H1 (cell line): ENCODE data around the gene NXN. TPM values are rescaled to one million over a fixed set of nuclear protein-coding genes. Genes with fewer than 3 reads are reported as not detected.

ENCODE experiments used
- CTCF ChIA-PET: fragments of 300-600 bp; sonication (Branson Sonifier 250); formaldehyde crosslinking; loops from one replicate; lab custom pipeline; 2021; ENCODE audit not compliant: partially characterized antibody; lab: Charles Lee
- POLR2A ChIA-PET: fragments of 300-600 bp; sonication (Branson Sonifier 250); formaldehyde crosslinking; loops from one replicate; lab custom pipeline; 2021; ENCODE audit warnings: inconsistent platforms; ENCODE audit not compliant: partially characterized antibody; lab: Charles Lee
- DNase-seq, 2 experiments: peaks; one replicate each; pipeline versions ENCODE4 v3.0.0 to v3.0.0-alpha.2; 2010 to 2022; ENCODE audit warnings: low spot score in 2 of 2, low read depth in 1 of 2, mixed read lengths in 1 of 2
- FAIRE-seq: peaks from 2 replicates; lab custom pipeline; 2011; peaks lifted over from hg19 to GRCh38; lab: Jason Lieb, UNC
- H2AFZ ChIP-seq: 2 replicates; pipeline ENCODE4 v1.8.1; 2012; ENCODE audit warnings: low read length, inconsistent platforms
- H2AK5ac ChIP-seq: 2 replicates; pipeline ENCODE4 v1.6.1; 2013; ENCODE audit warnings: low read depth, low read length
- H2BK120ac ChIP-seq: replicated peaks from 2 replicates; pipeline ENCODE3; 2013; ENCODE audit warnings: low read depth, low read length, inconsistent platforms
- H2BK12ac ChIP-seq: 2 replicates; pipeline ENCODE4 v1.6.1; 2013; ENCODE audit warnings: low read depth, low read length
- H2BK15ac ChIP-seq: 2 replicates; pipeline ENCODE4 v1.6.1; 2013; ENCODE audit warnings: low read length
- H2BK20ac ChIP-seq: 2 replicates; pipeline ENCODE4 v1.6.1; 2013; ENCODE audit warnings: low read length
- H2BK5ac ChIP-seq: 2 replicates; pipeline ENCODE4 v1.6.1; 2013; ENCODE audit warnings: low read depth, low read length
- H3K14ac ChIP-seq: 2 replicates; pipeline ENCODE4 v1.6.1; 2013; ENCODE audit warnings: inconsistent platforms; ENCODE audit not compliant: insufficient read length
- H3K18ac ChIP-seq: 2 replicates; pipeline ENCODE4 v1.6.1; 2013; ENCODE audit warnings: low read length; ENCODE audit errors: extremely low read depth
- H3K23ac ChIP-seq: 2 replicates; pipeline ENCODE4 v1.6.1; 2013; ENCODE audit warnings: inconsistent platforms; ENCODE audit not compliant: insufficient read length
- H3K23me2 ChIP-seq: 2 replicates; pipeline ENCODE4 v1.6.1; 2013; ENCODE audit warnings: low read depth, low read length
- H3K27ac ChIP-seq: 2 replicates; pipeline ENCODE4 v1.6.1; 2011; ENCODE audit warnings: low read depth, low read length, inconsistent platforms
- H3K27me3 ChIP-seq, 4 experiments: replicated peaks in 1 of 4; 1 replicate in 1 of 4; 2 replicates in 3 of 4; pipeline versions ENCODE4 v1.6.1 to v1.8.1; 2011 to 2013; ENCODE audit warnings: low read length in 3 of 4, mild to moderate bottlenecking in 3 of 4, inconsistent platforms in 2 of 4, mixed read lengths in 2 of 4, moderate library complexity in 1 of 4; ENCODE audit not compliant: control insufficient read depth in 3 of 4, insufficient read depth in 3 of 4; ENCODE audit errors: extremely low read depth in 1 of 4
- H3K36me3 ChIP-seq, 4 experiments: 2 replicates each; pipeline versions ENCODE4 v1.6.1 to v1.8.1; 2011 to 2013; ENCODE audit warnings: mild to moderate bottlenecking in 4 of 4, low read length in 3 of 4, moderate library complexity in 2 of 4, control low read depth in 1 of 4, inconsistent platforms in 1 of 4; ENCODE audit not compliant: insufficient read depth in 4 of 4, control insufficient read depth in 2 of 4
- H3K4ac ChIP-seq: replicated peaks from 2 replicates; pipeline ENCODE3; 2013; ENCODE audit warnings: low read length, low read depth, mixed read lengths, inconsistent platforms; ENCODE audit not compliant: insufficient read length
- H3K4me1 ChIP-seq, 4 experiments: replicated peaks in 1 of 4; 1 replicate in 1 of 4; 2 replicates in 3 of 4; pipeline versions ENCODE4 v1.6.1 to v1.8.1; 2011 to 2013; ENCODE audit warnings: low read length in 3 of 4, inconsistent platforms in 2 of 4, mixed read lengths in 1 of 4; ENCODE audit not compliant: insufficient read depth in 4 of 4, control insufficient read depth in 3 of 4
- H3K4me2 ChIP-seq, 2 experiments: 2 replicates each; pipeline versions ENCODE4 v1.6.1 to v1.8.1; 2011 to 2013; ENCODE audit warnings: low read depth in 2 of 2, low read length in 2 of 2, control low read depth in 1 of 2, inconsistent platforms in 1 of 2, mild to moderate bottlenecking in 1 of 2; ENCODE audit not compliant: insufficient read depth in 1 of 2
- H3K4me3 ChIP-seq, 4 experiments: fragments of 200-600, 300-600 bp in 1 of 4; sonication (generic), shearing (Covaris generic), sonication (Bioruptor Twin) in 1 of 4; 2 replicates each; pipeline versions ENCODE4 v1.5.1 to v1.8.1; 2011 to 2016; ENCODE audit warnings: low read length in 4 of 4, low read depth in 3 of 4, control low read depth in 2 of 4, inconsistent platforms in 2 of 4, mild to moderate bottlenecking in 2 of 4, mixed read lengths in 1 of 4, moderate library complexity in 1 of 4; ENCODE audit not compliant: insufficient read depth in 2 of 4; ENCODE audit errors: extremely low read depth in 1 of 4
- H3K56ac ChIP-seq: replicated peaks from 2 replicates; pipeline ENCODE3; 2013; ENCODE audit warnings: low read depth, mild to moderate bottlenecking, mixed read lengths, low read length, inconsistent platforms; ENCODE audit not compliant: insufficient read length
- H3K79me1 ChIP-seq: 2 replicates; pipeline ENCODE4 v1.6.1; 2013; ENCODE audit warnings: low read depth, low read length, control low read depth
- H3K79me2 ChIP-seq, 2 experiments: 2 replicates each; pipeline versions ENCODE4 v1.6.1 to v1.8.1; 2012 to 2013; ENCODE audit warnings: low read length in 2 of 2, mild to moderate bottlenecking in 2 of 2, inconsistent platforms in 1 of 2; ENCODE audit not compliant: insufficient read depth in 2 of 2, control insufficient read depth in 1 of 2
- H3K9ac ChIP-seq, 4 experiments: replicated peaks in 1 of 4; 1 replicate in 1 of 4; 2 replicates in 3 of 4; pipeline versions ENCODE4 v1.6.1 to v1.8.1; 2011 to 2013; ENCODE audit warnings: low read depth in 3 of 4, low read length in 3 of 4, control low read depth in 2 of 4, mild to moderate bottlenecking in 2 of 4, moderate library complexity in 2 of 4, inconsistent platforms in 1 of 4; ENCODE audit errors: extremely low read depth in 1 of 4
- H3K9me3 ChIP-seq, 2 experiments: 2 replicates each; pipeline versions ENCODE4 v1.6.1 to v1.8.1; 2012 to 2013; ENCODE audit warnings: mild to moderate bottlenecking in 2 of 2, moderate library complexity in 2 of 2, control low read depth in 1 of 2, inconsistent platforms in 1 of 2, low read depth in 1 of 2, low read length in 1 of 2, mixed read lengths in 1 of 2; ENCODE audit not compliant: insufficient read depth in 2 of 2
- H4K20me1 ChIP-seq, 2 experiments: replicated peaks in 1 of 2; 2 replicates each; pipeline versions ENCODE3 to v1.8.1; 2011 to 2013; ENCODE audit warnings: inconsistent platforms in 2 of 2, low read length in 2 of 2, mild to moderate bottlenecking in 1 of 2; ENCODE audit not compliant: insufficient read depth in 2 of 2, control insufficient read depth in 1 of 2
- H4K5ac ChIP-seq: 2 replicates; pipeline ENCODE4 v1.6.1; 2013; ENCODE audit warnings: low read length, low read depth, mixed read lengths, inconsistent platforms; ENCODE audit not compliant: insufficient read length
- H4K8ac ChIP-seq: 2 replicates; pipeline ENCODE4 v1.8.0; 2013; ENCODE audit warnings: mild to moderate bottlenecking, moderate library complexity, low read length, inconsistent platforms; ENCODE audit not compliant: insufficient read depth; ENCODE audit errors: extremely low read depth
- H4K91ac ChIP-seq: replicated peaks from 2 replicates; pipeline ENCODE3; 2013; ENCODE audit warnings: low read length, mixed read lengths, inconsistent platforms; ENCODE audit not compliant: insufficient read length
- JUND ChIP-seq: IDR thresholded peaks from 2 replicates; pipeline ENCODE4 v1.6.1; 2011; ENCODE audit warnings: mild to moderate bottlenecking, improper control_type of control experiment, low read length
- MAX ChIP-seq: IDR thresholded peaks from 2 replicates; pipeline ENCODE4 v1.6.1; 2012; ENCODE audit warnings: inconsistent platforms
- ZNF274 ChIP-seq: IDR thresholded peaks from 2 replicates; pipeline ENCODE4 v1.7.0; 2012; ENCODE audit warnings: low read length, borderline replicate concordance; ENCODE audit errors: extremely low read depth
- WGBS, 2 experiments: shearing (Covaris generic) in 1 of 2; methylation state at CpG; one replicate each; pipeline versions ENCODE4 v1.1.6 to v1.1.7; 2013 to 2015; ENCODE audit warnings: low lambda C conversion rate in 2 of 2, mixed read lengths in 2 of 2, inconsistent platforms in 1 of 2, low coverage in 1 of 2, missing lambda C conversion rate in 1 of 2; ENCODE audit not compliant: insufficient replicate concordance in 2 of 2, insufficient coverage in 1 of 2, insufficient read length in 1 of 2; ENCODE audit errors: extremely low coverage in 1 of 2, missing lambda C conversion rate in 1 of 2; 5-methylcytosine and 5-hydroxymethylcytosine counted together
- polyA plus RNA-seq, 7 experiments: library from polyadenylated mRNA; depleted of rRNA in 3 of 7; stranded (reverse) in 5 of 7; unstranded in 2 of 7; fragments of >200 nt in 5 of 7; fragments of 200-250 nt in 2 of 7; gene quantifications; 1 replicate in 5 of 7; 2 replicates in 1 of 7; 4 replicates in 1 of 7; pipeline versions ENCODE4 v1.2.1 to v1.2.3, GENCODE V29; 2011 to 2013; ENCODE audit warnings: missing spikeins in 2 of 7, mixed read lengths in 2 of 7
- total RNA-seq: library from RNA; stranded (reverse); fragmentation: NEBNext Ultra II Directional; extraction: Animal tissue kit (Norgen Biotek cat#: 25700); gene quantifications from 2 replicates; pipeline ENCODE4 v1.2.1, GENCODE V29; 2021

Gene NXN
- total and polyA plus RNA-seq, 2 of the 8 experiments (the other 6 are each of a cell fraction or from before 2014, with no cell fraction given): 94.1 to 107 TPM

GRCh38 chr17:988561-988960 is 9.0 kb upstream of the NXN start:
- no peak overlapping the region for H4K5ac ChIP-seq
- no peak overlapping the region for H2BK20ac ChIP-seq
- H3K14ac ChIP-seq: no peak overlapping the region
- FAIRE-seq: no peak
- no peak overlapping the region for H4K91ac ChIP-seq
- peak overlapping the region; percentile 39; the same call in 1 of the 2 replicates for H2BK12ac ChIP-seq
- H4K8ac ChIP-seq: no peak overlapping the region
- H3K9me3 ChIP-seq: no peaks in the 10 kb centered on the region
- H3K23me2 ChIP-seq: peaks cover 5% of the 10 kb centered on the region; the same call in 1 of the 2 replicates
- no peak for TF ChIP-seq MAX
- TF ChIP-seq ZNF274: no peak
- no peak for TF ChIP-seq JUND
- no peak overlapping the region for H3K23ac ChIP-seq
- no peak overlapping the region for H2BK5ac ChIP-seq
- CTCF ChIA-PET: interaction anchor here (0.8 to 1.5 kb wide), 4 partner anchors 10 to 193 kb away, joined by 3 to 4 read pairs (median 3); no protein-coding TSS in a partner anchor
- H3K79me2 ChIP-seq: no peaks in the 10 kb centered on the region
- 93% methylated on average over 11 of the region's 11 CpGs; no CpG with 5 or more reads in 1 of the 2 experiments for WGBS, 2 experiments
- no peak overlapping the region for H3K4ac ChIP-seq
- H4K20me1 ChIP-seq: no peaks in the 10 kb centered on the region
- DNase-seq: no peak
- POLR2A ChIA-PET: interaction anchor here (0.7 to 1.1 kb wide), 4 partner anchors 12 to 231 kb away, joined by 3 read pairs; no protein-coding TSS in a partner anchor
- no peak overlapping the region for H2BK15ac ChIP-seq
- H2AK5ac ChIP-seq: no peak overlapping the region
- H3K4me1 ChIP-seq: no peaks in the 10 kb centered on the region
- H3K36me3 ChIP-seq: no peaks in the 10 kb centered on the region
- no peak overlapping the region for H2BK120ac ChIP-seq
- no peaks in the 10 kb centered on the region; the same call in 1 of the 2 replicates for H3K79me1 ChIP-seq
- no peak overlapping the region for H3K18ac ChIP-seq
- no peak overlapping the region for H3K4me3 ChIP-seq
- H3K9ac ChIP-seq: no peak overlapping the region
- no peak overlapping the region for H3K4me2 ChIP-seq
- H3K27me3 ChIP-seq: no peaks in the 10 kb centered on the region
- H3K56ac ChIP-seq: no peak overlapping the region
- H3K27ac ChIP-seq: no peak overlapping the region
- no peak overlapping the region for H2AFZ ChIP-seq
